HepG2 (cell line): ENCODE data around the gene FOXL3. TPM values are rescaled to one million over a fixed set of nuclear protein-coding genes. Genes with fewer than 3 reads are reported as not detected.

Experiments used
- ATAC-seq: fragments of 200-7000 bp; cut with Tn5 transposase; 3 replicates; pipeline ENCODE4 v1.9.1; 2020; ENCODE audit warnings: mild to moderate bottlenecking, moderate library complexity
- BruUV-seq: library from RNA; stranded (reverse); fragments of 400-500 nt; replicated peaks from 2 replicates; lab custom pipeline; 2021; lab: Mats Ljungman, UMichigan
- CTCF ChIA-PET: fragments of 300-600 bp; formaldehyde crosslinking; extraction: SDS; loops from one replicate; lab custom pipeline; 2021; ENCODE audit warnings: low total read pairs, inconsistent platforms, low intra/inter-chr PET ratio; lab: Yijun Ruan, JAX
- POLR2A ChIA-PET: fragments of 350-600 bp; sonication (Branson Sonifier 250); formaldehyde crosslinking; loops from one replicate; lab custom pipeline; 2020; ENCODE audit warnings: antibody characterized with exemption, inconsistent platforms; lab: Yijun Ruan, JAX
- DNase-seq: peaks from one replicate; pipeline ENCODE4 v3.0.0-alpha.2; 2015; ENCODE audit warnings: low spot score
- FAIRE-seq: peaks from 3 replicates; lab custom pipeline; 2011; peaks lifted over from hg19 to GRCh38; lab: Jason Lieb, UNC
- H2AFZ ChIP-seq: one replicate; pipeline ENCODE4 v1.6.1; 2011; ENCODE audit warnings: low read length, inconsistent platforms
- H3K27ac ChIP-seq: fragments of 300-600 bp; 3 replicates; pipeline ENCODE4 v1.8.0; 2011; ENCODE audit warnings: mixed run types, mild to moderate bottlenecking, mixed read lengths, low read length, inconsistent platforms; ENCODE audit not compliant: insufficient read depth; ENCODE audit errors: extremely low read length
- H3K27me3 ChIP-seq, 2 experiments: fragments of 200-600 bp in 1 of 2; 2 replicates in 1 of 2; 3 replicates in 1 of 2; pipeline versions ENCODE4 v1.6.0 to v1.8.0; 2011; ENCODE audit warnings: low read length in 2 of 2, mild to moderate bottlenecking in 2 of 2, moderate library complexity in 2 of 2, inconsistent platforms in 1 of 2; ENCODE audit not compliant: insufficient read depth in 2 of 2, control insufficient read depth in 1 of 2
- H3K36me3 ChIP-seq, 2 experiments: fragments of 200-600 bp in 1 of 2; replicated peaks in 1 of 2; 2 replicates in 1 of 2; 3 replicates in 1 of 2; pipeline versions ENCODE4 v1.5.1 to v1.8.0; 2011; ENCODE audit warnings: low read length in 2 of 2, inconsistent platforms in 1 of 2; ENCODE audit not compliant: insufficient read depth in 2 of 2, control insufficient read depth in 1 of 2
- H3K4me1 ChIP-seq: 2 replicates; pipeline ENCODE4 v1.5.1; 2012; ENCODE audit warnings: low read length, inconsistent platforms; ENCODE audit not compliant: insufficient read depth
- H3K4me2 ChIP-seq: 2 replicates; pipeline ENCODE4 v1.6.0; 2011; ENCODE audit warnings: low read depth, low read length, inconsistent platforms
- H3K4me3 ChIP-seq, 3 experiments: fragments of 200-600 bp in 1 of 3; sonication (generic), shearing (Covaris generic) in 1 of 3; replicated peaks in 1 of 3; 2 replicates each; pipeline ENCODE4 v1.5.1; 2011 to 2016; ENCODE audit warnings: low read length in 3 of 3, inconsistent platforms in 2 of 3, low read depth in 2 of 3, mild to moderate bottlenecking in 2 of 3, control low read depth in 1 of 3, mixed read lengths in 1 of 3; ENCODE audit not compliant: insufficient read depth in 1 of 3
- H3K79me2 ChIP-seq: one replicate; pipeline ENCODE4 v1.6.1; 2011; ENCODE audit warnings: low read length, inconsistent platforms; ENCODE audit not compliant: insufficient read depth
- H3K9ac ChIP-seq: 2 replicates; pipeline ENCODE4 v1.6.0; 2011; ENCODE audit warnings: mild to moderate bottlenecking, low read depth, low read length, inconsistent platforms; ENCODE audit not compliant: insufficient read depth
- H3K9me3 ChIP-seq: 2 replicates; pipeline ENCODE4 v1.5.1; 2012; ENCODE audit warnings: mild to moderate bottlenecking, low read length
- H4K20me1 ChIP-seq: 2 replicates; pipeline ENCODE4 v1.6.0; 2011; ENCODE audit warnings: inconsistent platforms, mild to moderate bottlenecking, low read length, moderate library complexity; ENCODE audit not compliant: insufficient read depth
- IRF9 ChIP-seq: sonication (generic); formaldehyde crosslinking; IDR thresholded peaks from 2 replicates; pipeline ENCODE4 v1.8.0; 2022; ENCODE audit warnings: missing genetic modification reagents, mild to moderate bottlenecking, borderline replicate concordance
- MYPOP ChIP-seq: sonication (generic); formaldehyde crosslinking; IDR thresholded peaks from 2 replicates; pipeline ENCODE4 v1.8.1; 2023; ENCODE audit warnings: mild to moderate bottlenecking, moderate library complexity, missing genetic modification reagents
- NFKB2 ChIP-seq: sonication (generic); formaldehyde crosslinking; IDR thresholded peaks from 2 replicates; pipeline ENCODE4 v1.4.0; 2020; ENCODE audit warnings: missing genetic modification reagents, borderline replicate concordance
- ZBTB44 ChIP-seq: sonication (generic); formaldehyde crosslinking; IDR thresholded peaks from 2 replicates; pipeline ENCODE4 v1.4.0; 2020; ENCODE audit warnings: missing genetic modification reagents
- ZFP62 ChIP-seq: sonication (generic); formaldehyde crosslinking; IDR thresholded peaks from 2 replicates; pipeline ENCODE4 v1.4.0; 2020; ENCODE audit warnings: missing genetic modification reagents
- ZNF609 ChIP-seq: sonication (generic); formaldehyde crosslinking; IDR thresholded peaks from 2 replicates; pipeline ENCODE4 v1.4.0; 2020; ENCODE audit warnings: mild to moderate bottlenecking, missing genetic modification reagents, borderline replicate concordance
- ZNF644 ChIP-seq: IDR thresholded peaks from 2 replicates; pipeline ENCODE4 v1.6.1; 2016; ENCODE audit warnings: low read depth
- WGBS: methylation state at CpG from one replicate; pipeline ENCODE4 v1.1.6; 2017; ENCODE audit warnings: low lambda C conversion rate; 5-methylcytosine and 5-hydroxymethylcytosine counted together
- in situ Hi-C: cut with HindIII; loops from 2 replicates; pipeline ENCODE4 v1.10.0; 2017; ENCODE audit warnings: low pct_unique_long_range_greater_than_20kb; ENCODE audit not compliant: extremely low pct_ligation_motif_present
- intact Hi-C: fragments of 100-400 bp; cut with micrococcal nuclease; formaldehyde crosslinking; loops from one replicate; pipeline ENCODE4 v1.10.0; 2022; ENCODE audit not compliant: unreplicated experiment
- polyA plus RNA-seq, 8 experiments: library from polyadenylated mRNA; depleted of rRNA in 3 of 8; stranded (reverse) in 7 of 8; unstranded in 1 of 8; fragments of >200 nt; fragmentation: Illumina TruSeq in 4 of 8; extraction: Trizol in 4 of 8; gene quantifications; 2 replicates each; pipeline versions ENCODE4 v1.2.1 to v1.2.3, GENCODE V29; 2011 to 2016; ENCODE audit warnings: low read depth in 4 of 8, missing spikeins in 1 of 8, mixed read lengths in 1 of 8; ENCODE audit not compliant: insufficient read depth in 1 of 8
- total RNA-seq, 5 experiments: library from RNA; depleted of rRNA; stranded (reverse); fragments of >200 nt; fragmentation: Illumina TruSeq; extraction: Trizol; gene quantifications; 2 replicates each; pipeline ENCODE4 v1.2.3, GENCODE V29; 2016; ENCODE audit warnings: low read depth in 1 of 5

FOXL3 gene
- total and polyA plus RNA-seq, 2 of the 13 experiments (the other 11 are each of a cell fraction or from before 2014, with no cell fraction given), result not detected

GRCh38 chr7:281637-282036, 8.3 kb upstream of the FOXL3 start:
- peaks cover 5% of the 10 kb centered on the region; the same call in 1 of the 2 replicates for H3K9me3 ChIP-seq

More at GRCh38 chr7:281637-282036, 8.3 kb upstream of the FOXL3 start:
- Histone ChIP-seq H3K27me3 (peaks cover 3 to 30% of the 10 kb centered on the region in 2 experiments), H2AFZ (no peak overlapping the region), H3K79me2 (no peaks in the 10 kb centered on the region)
- CTCF ChIA-PET, result no interaction called here
- POLR2A ChIA-PET, result no interaction called here
- TF ChIP-seq NFKB2 (CRISPR knock-in tag), result no peak
- TF ChIP-seq ZFP62 (CRISPR knock-in tag), result no peak
- TF ChIP-seq ZNF609 (CRISPR knock-in tag), result no peak
- no peak for TF ChIP-seq MYPOP (CRISPR knock-in tag)
- TF ChIP-seq ZBTB44 (CRISPR knock-in tag), result no peak
- no peak for TF ChIP-seq IRF9 (CRISPR knock-in tag)
- no peak for TF ChIP-seq ZNF644 (CRISPR knock-in tag)
- TF ChIP-seq, all 625 proteins: peak for 0
- Histone ChIP-seq H3K9ac (no peak overlapping the region), H4K20me1 (no peaks in the 10 kb centered on the region), H3K4me3 (no peak overlapping the region), H3K36me3 (no peaks in the 10 kb centered on the region), H3K4me1 (peaks cover 35% of the 10 kb centered on the region), H3K27ac (no peak overlapping the region), H3K4me2 (no peak overlapping the region)
- no peak for ATAC-seq
- in situ Hi-C loops (no loop called here), intact Hi-C loops (no loop called here)
- DNase-seq, result no peak
- BruUV-seq, result no TSS peak
- 84% methylated on average over 8 of the region's 8 CpGs for WGBS
- no peak for FAIRE-seq
